Hematopoietic multipotent progenitor cell treated with erythropoietin and hydrocortisone succinate and interleukin-3 and kit ligand, for 17 days (in vitro differentiated cells): ENCODE measurements around the gene ATXN7L3.

ENCODE experiments used
- DNase-seq: peaks from one replicate; pipeline ENCODE4 v3.0.0-alpha.2; 2015; ENCODE audit warnings: low spot score

The ATXN7L3 gene

DNA sequence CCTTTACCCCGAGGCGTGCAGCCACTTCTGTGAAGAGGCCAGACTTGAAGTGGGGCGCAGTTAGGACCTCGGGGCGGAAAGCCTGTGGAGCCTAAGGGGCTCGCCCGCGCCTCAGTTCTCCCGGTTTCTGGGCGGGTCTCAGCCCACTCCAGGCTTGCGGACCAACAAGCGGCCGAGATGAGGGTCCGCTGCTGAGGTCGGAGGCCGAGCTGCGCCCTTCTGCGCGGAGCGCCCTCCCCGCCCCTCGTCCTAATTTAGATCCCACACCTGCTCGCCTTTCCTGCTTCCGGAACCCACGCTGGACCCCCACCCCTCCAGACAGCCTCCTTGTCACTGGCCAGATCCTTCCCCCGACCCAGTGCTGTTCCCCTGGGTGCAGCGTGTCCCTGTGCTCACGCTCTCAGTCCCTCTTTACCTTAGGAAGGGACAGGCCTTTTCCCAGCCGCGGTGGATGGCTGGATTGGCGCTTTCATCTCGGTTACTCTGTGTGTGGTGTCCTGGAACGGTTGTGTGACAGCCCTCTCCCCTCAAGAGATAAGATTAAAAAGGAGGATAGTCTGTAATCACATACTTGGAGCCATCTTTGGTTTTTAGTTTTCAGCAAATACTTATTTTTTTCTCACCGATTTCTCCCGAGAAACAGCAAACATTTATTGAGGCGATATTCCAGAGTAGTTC is 933 bp upstream of the ATXN7L3 start:
- DNase-seq, result no peak

DNA sequence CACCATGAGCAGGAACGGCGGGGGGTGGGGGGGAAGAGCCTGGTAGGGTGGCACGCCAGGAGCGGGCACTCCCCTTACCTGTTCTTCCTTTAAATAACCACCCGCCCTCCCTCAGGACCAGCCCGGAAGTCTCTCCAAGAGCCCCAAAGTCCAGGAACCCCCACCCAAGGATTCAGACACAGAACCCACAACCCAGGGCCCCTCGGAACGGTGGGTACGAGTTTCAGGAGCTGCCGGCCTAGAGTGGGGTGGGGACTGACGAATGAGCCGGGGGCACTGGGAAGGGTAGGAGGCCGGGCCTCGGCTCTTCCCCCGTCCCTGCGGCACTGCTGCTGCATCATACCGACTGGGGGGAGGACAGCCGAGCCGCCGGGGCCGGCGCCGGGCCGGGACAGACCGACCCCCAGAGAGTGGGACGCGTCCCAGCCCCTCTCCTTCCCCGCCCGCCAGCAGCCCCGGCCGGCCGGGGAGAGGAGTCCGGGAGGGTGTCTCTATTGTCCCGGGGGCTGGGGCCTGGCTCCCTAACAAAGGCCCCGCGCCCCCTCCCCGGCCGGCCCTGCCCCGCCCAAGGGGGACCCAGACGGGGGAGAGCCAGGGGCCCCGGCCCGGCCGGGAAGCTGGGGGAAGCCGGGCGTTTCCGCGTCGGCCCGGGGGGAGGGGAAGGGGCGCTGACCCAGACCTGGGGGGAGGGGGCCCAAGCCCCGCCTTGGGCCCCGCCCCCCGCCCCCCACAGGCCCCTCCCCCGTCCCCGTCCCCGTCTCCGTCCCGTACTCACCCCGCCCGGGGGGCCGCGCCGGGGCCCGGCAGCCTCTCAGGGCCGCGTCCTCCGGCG is 747 bp downstream of the ATXN7L3 start:
- peak; percentile 47 for DNase-seq

- peak; percentile 60 for DNase-seq
Observed at GRCh38 chr17:44197980-44198720, 1.5 kb downstream of the ATXN7L3 start.

DNA sequence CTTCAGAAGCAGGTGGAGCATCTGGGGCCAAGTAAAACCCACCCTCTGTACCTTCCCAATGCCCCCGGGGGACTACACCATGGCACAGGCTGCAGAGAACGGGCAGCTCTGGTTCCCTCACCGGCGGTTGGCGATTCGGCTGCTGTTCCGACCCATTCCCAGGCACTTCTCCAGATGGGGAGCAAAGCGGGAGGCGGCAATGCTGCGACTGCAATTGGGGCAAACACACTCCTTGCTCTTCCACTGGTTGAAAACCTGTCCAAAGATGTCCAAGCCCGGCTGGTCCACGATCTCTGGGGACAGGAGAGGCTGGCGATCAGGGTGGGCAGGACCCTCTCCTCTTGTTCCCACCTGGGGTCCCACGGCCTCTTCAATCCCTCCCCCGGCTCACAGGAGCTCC is 2.6 kb downstream of the ATXN7L3 start:
- no peak for DNase-seq

GRCh38 chr17:44193326-44194084 is 6.2 kb downstream of the ATXN7L3 start:
- DNase-seq, result no peak

GRCh38 chr17:44192750-44193149 is 6.9 kb downstream of the ATXN7L3 start:
- DNase-seq, result no peak

DNA sequence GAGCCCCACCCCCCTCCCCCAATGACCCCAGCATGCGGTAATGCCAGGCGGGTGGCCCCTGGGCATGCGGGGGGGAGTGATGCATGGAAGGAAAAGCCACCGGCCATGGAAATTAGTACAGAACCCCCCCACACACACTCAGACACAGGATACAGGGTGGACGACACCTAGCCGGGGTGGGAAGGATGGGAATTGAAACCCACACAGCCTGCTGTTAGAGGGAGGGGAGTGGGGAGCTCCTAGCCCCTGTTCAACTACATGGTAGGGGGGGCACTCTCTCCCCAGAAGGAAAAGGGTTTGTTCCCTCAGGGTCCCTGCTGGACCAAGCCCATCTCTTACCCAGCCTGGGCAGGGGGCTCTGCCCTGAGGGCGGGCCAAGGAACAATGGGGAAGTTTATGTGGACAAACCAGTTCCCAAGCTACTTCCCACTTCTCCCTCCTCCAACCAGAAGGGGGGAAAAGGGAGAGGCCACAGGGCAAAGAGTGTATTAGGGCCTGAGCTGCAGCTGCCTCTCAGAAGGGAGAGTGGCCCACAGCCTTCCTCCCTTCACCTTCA is 7.7 kb downstream of the ATXN7L3 start:
- DNase-seq, result no peak

DNA sequence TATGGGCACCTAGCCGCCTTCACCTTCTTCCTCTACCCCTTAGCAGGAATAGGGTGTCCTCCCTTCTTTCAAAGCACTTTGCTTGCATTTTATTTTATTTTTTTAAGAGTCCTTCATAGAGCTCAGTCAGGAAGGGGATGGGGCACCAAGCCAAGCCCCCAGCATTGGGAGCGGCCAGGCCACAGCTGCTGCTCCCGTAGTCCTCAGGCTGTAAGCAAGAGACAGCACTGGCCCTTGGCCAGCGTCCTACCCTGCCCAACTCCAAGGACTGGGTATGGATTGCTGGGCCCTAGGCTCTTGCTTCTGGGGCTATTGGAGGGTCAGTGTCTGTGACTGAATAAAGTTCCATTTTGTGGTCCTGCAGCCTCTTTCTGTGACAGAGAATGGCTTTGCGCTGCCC is 8.3 kb downstream of the ATXN7L3 start:
- DNase-seq, result no peak

- no peak for DNase-seq
Observed at GRCh38 chr17:44190481-44190880, 9.2 kb downstream of the ATXN7L3 start.

DNA sequence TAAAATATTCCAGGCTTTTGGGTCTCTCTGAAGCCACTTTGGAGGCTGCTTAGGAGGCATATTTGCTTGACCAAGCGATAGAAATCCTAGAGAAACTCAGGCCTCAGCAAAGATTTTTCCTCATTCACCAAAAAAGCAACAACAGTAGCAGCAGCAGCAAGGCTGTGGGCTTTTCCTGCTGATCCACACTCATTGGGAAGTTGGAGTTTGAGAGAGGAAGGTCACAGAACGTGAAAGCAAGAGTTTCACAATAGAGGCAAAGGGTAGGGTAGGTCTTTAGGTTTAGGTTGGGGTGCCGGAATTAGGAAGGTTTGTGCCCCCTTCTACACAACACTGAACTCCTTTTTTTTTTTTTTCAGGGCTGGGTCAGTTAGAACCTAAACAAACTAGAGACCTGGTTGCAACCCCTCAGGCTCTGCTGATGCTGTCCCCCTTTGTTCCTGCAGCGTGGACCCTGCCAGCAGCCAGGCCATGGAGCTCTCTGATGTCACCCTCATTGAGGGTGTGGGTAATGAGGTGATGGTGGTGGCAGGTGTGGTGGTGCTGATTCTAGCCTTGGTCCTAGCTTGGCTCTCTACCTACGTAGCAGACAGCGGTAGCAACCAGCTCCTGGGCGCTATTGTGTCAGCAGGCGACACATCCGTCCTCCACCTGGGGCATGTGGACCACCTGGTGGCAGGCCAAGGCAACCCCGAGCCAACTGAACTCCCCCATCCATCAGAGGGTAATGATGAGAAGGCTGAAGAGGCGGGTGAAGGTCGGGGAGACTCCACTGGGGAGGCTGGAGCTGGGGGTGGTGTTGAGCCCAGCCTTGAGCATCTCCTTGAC is 10.9 kb downstream of the ATXN7L3 start:
- DNase-seq, result no peak

DNA sequence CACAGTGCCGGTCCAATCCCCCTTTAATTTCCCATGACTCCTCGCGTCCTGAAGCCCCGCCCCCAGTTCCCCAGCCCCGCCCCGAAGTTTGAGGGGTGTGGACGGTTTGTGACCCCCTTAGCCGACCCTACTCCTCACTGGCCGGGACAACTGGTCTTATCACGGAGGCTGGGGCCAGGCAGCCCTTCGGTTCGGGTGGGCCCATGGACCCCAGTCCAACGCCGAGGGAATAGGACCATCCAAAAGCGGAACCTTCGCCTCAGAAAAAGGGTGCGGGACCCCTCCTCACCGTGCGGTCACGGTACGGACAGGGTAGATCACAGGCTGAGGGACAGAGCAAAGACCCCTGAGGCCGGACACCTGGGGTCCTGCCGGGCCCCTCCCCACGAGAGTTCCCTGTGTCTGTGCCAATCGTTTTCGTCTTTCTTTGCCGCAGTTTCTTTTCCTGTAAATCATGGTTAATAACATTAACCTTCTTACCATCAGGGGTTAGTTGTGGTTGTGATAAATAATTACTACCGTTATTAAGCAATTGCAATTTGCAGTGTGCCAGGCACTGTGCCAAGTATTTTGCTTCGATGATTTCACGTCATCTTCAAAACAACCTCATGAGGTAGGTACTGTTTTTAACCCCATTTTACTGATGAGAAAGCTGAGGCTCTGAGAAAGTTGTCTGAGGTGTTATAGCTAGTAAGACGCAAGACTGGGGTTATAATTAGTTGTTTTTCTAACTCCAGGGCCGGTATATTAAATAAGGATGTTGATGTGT is 12.4 kb downstream of the ATXN7L3 start:
- DNase-seq, result peak; percentile 93

- peak; percentile 100 for DNase-seq
Observed at GRCh38 chr17:44186307-44187130, 13.2 kb downstream of the ATXN7L3 start, which contains the start of gene TMUB2. Gene TMUB2 (plus strand): TSS chr17:44186972. CDS start chr17:44187709, 737 bp downstream.

- no peak for DNase-seq
Observed at GRCh38 chr17:44184212-44184810, 15.4 kb downstream of the ATXN7L3 start.

DNA sequence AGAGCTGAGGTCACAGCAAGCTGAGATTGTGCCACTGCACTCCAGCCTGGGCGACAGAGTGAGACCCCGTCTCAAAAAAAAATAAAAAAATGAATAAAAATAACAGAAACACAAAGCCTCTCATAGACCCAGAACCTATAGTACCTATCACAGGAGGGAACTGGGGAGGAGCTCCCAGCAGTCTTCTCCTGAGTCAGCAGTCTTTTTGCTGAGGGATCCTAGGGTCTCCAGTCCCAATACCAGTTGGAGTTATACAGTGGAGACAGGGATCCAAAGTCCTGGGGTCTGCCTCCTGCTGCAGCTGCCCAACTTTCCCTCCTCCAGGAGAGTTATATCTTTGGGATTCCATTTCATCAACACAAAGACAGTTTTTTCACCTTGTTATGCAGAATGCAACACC is 16.7 kb downstream of the ATXN7L3 start:
- DNase-seq, result no peak

DNA sequence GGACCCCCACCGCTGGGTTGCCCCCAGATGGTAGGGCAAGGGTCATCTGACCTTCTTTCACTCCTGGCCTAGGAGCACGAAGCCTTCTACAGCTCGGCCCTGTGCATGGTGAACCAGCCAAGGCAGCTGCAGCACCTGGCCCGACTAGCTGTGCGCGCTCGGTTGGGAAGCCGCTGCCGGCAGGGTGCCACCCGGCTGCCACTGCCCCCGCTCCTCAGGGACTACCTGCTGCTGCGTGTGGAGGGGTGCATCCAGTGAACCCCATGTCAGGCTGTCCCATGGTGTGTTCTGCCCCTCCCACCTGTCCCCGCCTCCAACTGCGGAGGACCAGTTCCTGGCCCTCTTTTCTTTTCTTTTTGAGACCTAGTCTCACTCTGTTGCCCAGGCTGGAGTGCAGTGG is 21.6 kb downstream of the ATXN7L3 start:
- no peak for DNase-seq

GRCh38 chr17:44177640-44178039 is 22.0 kb downstream of the ATXN7L3 start:
- DNase-seq, result no peak

DNA sequence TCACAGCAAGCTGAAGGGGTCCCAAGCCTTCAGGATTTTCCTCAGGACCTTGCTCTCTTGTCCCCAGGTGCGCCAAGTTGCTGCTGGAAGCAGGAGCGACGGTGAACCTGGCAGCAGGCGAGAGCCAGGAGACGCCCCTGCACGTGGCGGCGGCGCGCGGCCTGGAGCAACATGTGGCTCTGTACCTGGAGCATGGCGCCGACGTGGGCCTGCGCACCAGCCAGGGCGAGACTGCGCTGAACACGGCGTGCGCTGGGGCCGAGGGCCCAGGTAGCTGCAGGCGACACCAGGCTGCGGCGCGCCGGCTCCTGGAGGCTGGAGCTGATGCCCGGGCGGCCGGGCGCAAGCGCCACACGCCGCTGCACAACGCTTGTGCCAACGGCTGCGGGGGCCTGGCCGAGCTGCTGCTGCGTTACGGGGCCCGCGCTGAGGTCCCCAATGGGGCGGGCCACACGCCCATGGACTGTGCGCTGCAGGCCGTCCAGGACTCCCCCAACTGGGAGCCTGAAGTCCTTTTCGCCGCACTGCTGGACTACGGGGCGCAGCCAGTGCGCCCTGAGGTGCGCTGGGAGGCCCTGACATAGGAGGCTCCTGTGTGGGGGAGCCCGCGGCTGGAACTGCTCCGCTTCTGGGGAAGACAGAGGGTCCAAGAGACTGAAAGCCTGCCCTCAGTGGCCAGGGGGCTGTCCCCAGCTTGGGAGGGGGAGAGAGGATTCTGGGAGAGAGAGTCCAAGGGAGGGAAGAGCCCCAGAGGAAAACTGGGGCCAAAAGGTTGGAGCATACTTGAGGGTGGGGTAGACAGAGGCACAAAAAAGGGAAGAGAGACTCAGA is 22.8 kb downstream of the ATXN7L3 start:
- no peak for DNase-seq

- DNase-seq, result no peak
Observed at GRCh38 chr17:44176257-44176656, 23.4 kb downstream of the ATXN7L3 start.
